A549 (cell line): ENCODE results near the gene NPNT. TPM values are rescaled to one million over a fixed set of nuclear protein-coding genes. Genes with fewer than 3 reads are reported as not detected.

ENCODE experiments used
- ATAC-seq, 2 experiments: fragments of 200-7000 bp in 1 of 2; fragments of >200 bp in 1 of 2; cut with Nextera tagmentation in 1 of 2; cut with Tn5 transposase in 1 of 2; 3 replicates each; pipeline versions ENCODE4 v1.8.0 to v1.9.1; 2018 to 2020; ENCODE audit warnings: mild to moderate bottlenecking in 1 of 2, moderate library complexity in 1 of 2
- CTCF ChIA-PET: fragments of 300-600 bp; sonication (Branson Sonifier 250); formaldehyde crosslinking; extraction: SDS; loops from one replicate; lab custom pipeline; 2021; ENCODE audit warnings: antibody characterized with exemption, inconsistent platforms; lab: Yijun Ruan, JAX
- POLR2A ChIA-PET: fragments of 350-600 bp; formaldehyde crosslinking; extraction: SDS; loops from one replicate; lab custom pipeline; 2021; ENCODE audit warnings: antibody characterized with exemption, inconsistent platforms; lab: Yijun Ruan, JAX
- DNase-seq, 2 experiments: peaks; one replicate each; pipeline versions ENCODE4 v3.0.0 to v3.0.0-alpha.2; 2011 to 2016; ENCODE audit warnings: low read depth in 1 of 2, low spot score in 1 of 2
- FAIRE-seq: peaks from 2 replicates; lab custom pipeline; 2011; peaks lifted over from hg19 to GRCh38; lab: Jason Lieb, UNC
- H3K27ac ChIP-seq, 2 experiments: fragments of >200 bp; sonication (Bioruptor Twin); formaldehyde crosslinking; 3 replicates each; pipeline ENCODE4 v1.5.1; 2016 to 2017
- H3K4me1 ChIP-seq: fragments of >200 bp; sonication (Bioruptor Twin); formaldehyde crosslinking; 3 replicates; pipeline ENCODE4 v1.6.1; 2016
- H3K4me2 ChIP-seq: fragments of >200 bp; sonication (Bioruptor Twin); formaldehyde crosslinking; 3 replicates; pipeline ENCODE4 v1.6.1; 2016
- H3K4me3 ChIP-seq: fragments of >200 bp; sonication (Bioruptor Twin); formaldehyde crosslinking; 3 replicates; pipeline ENCODE4 v1.5.1; 2016
- H3K9me3 ChIP-seq: fragments of >200 bp; sonication (Bioruptor Twin); formaldehyde crosslinking; 3 replicates; pipeline ENCODE4 v1.6.1; 2016
- BCL3 ChIP-seq: fragments of >200 bp; sonication (Bioruptor Twin); formaldehyde crosslinking; IDR thresholded peaks from 3 replicates; pipeline ENCODE4 v1.6.1; 2016
- BHLHE40 ChIP-seq: IDR thresholded peaks from 2 replicates; pipeline ENCODE4 v1.6.1; 2012; ENCODE audit warnings: low read depth, low read length, inconsistent platforms
- CHD2 ChIP-seq: fragments of 150-350 bp; IDR thresholded peaks from 2 replicates; pipeline ENCODE4 v1.6.1; 2014; ENCODE audit warnings: low read length; ENCODE audit not compliant: partially characterized antibody
- EHF ChIP-seq: fragments of 250-450 bp; sonication (Bioruptor Pico); IDR thresholded peaks from 2 replicates; pipeline ENCODE4 v1.5.0; 2020; ENCODE audit warnings: mild to moderate bottlenecking
- ESRRA ChIP-seq: fragments of 150-350 bp; IDR thresholded peaks from 2 replicates; pipeline ENCODE4 v1.6.1; 2014; ENCODE audit warnings: mild to moderate bottlenecking, low read length, borderline replicate concordance
- FOSB ChIP-seq: fragments of 250-450 bp; sonication (Bioruptor Pico); IDR thresholded peaks from 2 replicates; pipeline ENCODE4 v1.5.0; 2020; ENCODE audit warnings: mild to moderate bottlenecking, moderate library complexity
- FOSL2 ChIP-seq, 2 experiments: fragments of 450-650 bp in 1 of 2; fragments of >200 bp in 1 of 2; sonication (Bioruptor Twin) in 1 of 2; formaldehyde crosslinking; IDR thresholded peaks; 2 replicates each; pipeline versions ENCODE4 v1.5.0 to v1.6.1; 2016 to 2020; ENCODE audit warnings: mild to moderate bottlenecking in 1 of 2, moderate library complexity in 1 of 2
- FOXS1 ChIP-seq: fragments of 250-450 bp; sonication (Bioruptor Pico); IDR thresholded peaks from 2 replicates; pipeline ENCODE4 v1.5.0; 2020; ENCODE audit warnings: mild to moderate bottlenecking, moderate library complexity
- GATA3 ChIP-seq: IDR thresholded peaks from 2 replicates; pipeline ENCODE4 v1.6.1; 2012; ENCODE audit warnings: borderline replicate concordance
- HDAC2 ChIP-seq: fragments of 200-600 bp; sonication (generic); IDR thresholded peaks from 2 replicates; pipeline ENCODE4 v1.6.1; 2016
- HEYL ChIP-seq: fragments of 250-450 bp; sonication (Bioruptor Pico); IDR thresholded peaks from 2 replicates; pipeline ENCODE4 v1.8.0; 2021; ENCODE audit warnings: mild to moderate bottlenecking, moderate library complexity
- JUNB ChIP-seq: fragments of >200 bp; sonication (Bioruptor Twin); formaldehyde crosslinking; IDR thresholded peaks from 2 replicates; pipeline ENCODE4 v1.6.1; 2016
- NFE2L2 ChIP-seq: fragments of 150-350 bp; conservative IDR thresholded peaks from 2 replicates; pipeline ENCODE4 v1.6.1; 2014; ENCODE audit warnings: low read length
- NPAS2 ChIP-seq: fragments of 250-450 bp; sonication (Bioruptor Pico); IDR thresholded peaks from 2 replicates; pipeline ENCODE4 v1.8.0; 2022; ENCODE audit warnings: mild to moderate bottlenecking, moderate library complexity, borderline replicate concordance
- NR3C1 ChIP-seq: fragments of >200 bp; sonication (Bioruptor Twin); formaldehyde crosslinking; IDR thresholded peaks from 3 replicates; pipeline ENCODE4 v1.6.1; 2017
- POLR2A ChIP-seq: IDR thresholded peaks from 2 replicates; pipeline ENCODE4 v1.6.1; 2012; ENCODE audit warnings: mild to moderate bottlenecking, low read length
- POLR2AphosphoS2 ChIP-seq: conservative IDR thresholded peaks from 2 replicates; pipeline ENCODE4 v1.6.1; 2012; ENCODE audit warnings: low read length, improper control_type of control experiment, inconsistent platforms
- RARB ChIP-seq: fragments of 250-450 bp; sonication (Bioruptor Pico); IDR thresholded peaks from 2 replicates; pipeline ENCODE4 v1.8.0; 2021; ENCODE audit warnings: mild to moderate bottlenecking, moderate library complexity
- RFX5 ChIP-seq: fragments of 450-650 bp; IDR thresholded peaks from 2 replicates; pipeline ENCODE4 v1.7.1; 2014; ENCODE audit warnings: antibody characterized with exemption, mild to moderate bottlenecking, moderate library complexity
- RNF2 ChIP-seq: fragments of 200-600 bp; sonication (generic); IDR thresholded peaks from 2 replicates; pipeline ENCODE4 v1.6.1; 2016; ENCODE audit warnings: low read depth, mild to moderate bottlenecking, antibody characterized with exemption, moderate library complexity, borderline replicate concordance
- SREBF2 ChIP-seq: fragments of 450-650 bp; IDR thresholded peaks from 2 replicates; pipeline ENCODE4 v1.6.1; 2014; ENCODE audit warnings: mild to moderate bottlenecking, moderate library complexity
- TP53 ChIP-seq: fragments of 250-450 bp; sonication (Bioruptor Pico); IDR thresholded peaks from 2 replicates; pipeline ENCODE4 v1.5.0; 2021; ENCODE audit warnings: mild to moderate bottlenecking, moderate library complexity
- ZC3H11A ChIP-seq: fragments of 450-650 bp; IDR thresholded peaks from 2 replicates; pipeline ENCODE4 v1.6.1; 2014; ENCODE audit warnings: antibody characterized with exemption, mild to moderate bottlenecking
- ZFP36 ChIP-seq: fragments of 450-650 bp; IDR thresholded peaks from 2 replicates; pipeline ENCODE4 v1.6.1; 2014; ENCODE audit warnings: borderline replicate concordance; ENCODE audit not compliant: partially characterized antibody
- ZNF302 ChIP-seq: fragments of 250-450 bp; sonication (Bioruptor Pico); IDR thresholded peaks from 2 replicates; pipeline ENCODE4 v1.9.0; 2021; ENCODE audit warnings: inconsistent platforms, mild to moderate bottlenecking, moderate library complexity
- ZSCAN20 ChIP-seq: fragments of 250-450 bp; sonication (Bioruptor Pico); IDR thresholded peaks from 2 replicates; pipeline ENCODE4 v1.8.0; 2022; ENCODE audit warnings: mild to moderate bottlenecking, moderate library complexity
- WGBS: methylation state at CpG from one replicate; pipeline ENCODE4 v1.1.6; 2017; ENCODE audit errors: missing lambda C conversion rate; 5-methylcytosine and 5-hydroxymethylcytosine counted together
- polyA plus RNA-seq, 4 experiments: library from polyadenylated mRNA; depleted of rRNA in 3 of 4; stranded (reverse); fragments of >200 nt; fragmentation: RNase III in 1 of 4; extraction: RNeasy Plus Mini Kit Qiagen cat#74134 plus additional on column Dnase treatment in 1 of 4; gene quantifications; 2 replicates in 3 of 4; 3 replicates in 1 of 4; pipeline ENCODE4 v1.2.3, GENCODE V29; 2011 to 2017
- TF ChIP-seq, protein P1 (sequence below): fragments of 250-450 bp; sonication (Bioruptor Pico); IDR thresholded peaks from 2 replicates; pipeline ENCODE4 v1.5.0; 2020; ENCODE audit warnings: low read depth, mild to moderate bottlenecking, moderate library complexity
- TF ChIP-seq, protein P2 (sequence below): fragments of 450-650 bp; IDR thresholded peaks from 2 replicates; pipeline ENCODE4 v1.6.1; 2014; ENCODE audit warnings: antibody characterized with exemption

The NPNT gene
- polyA plus RNA-seq, 2 of the 4 experiments (the other 2 are of a cell fraction), result 0.32 to 0.56 TPM

GRCh38 chr4:106010761-106011160 lies 115.5 kb downstream of the NPNT start:
- Histone ChIP-seq H3K4me1 (no peaks in the 10 kb centered on the region), H3K4me3 (no peak overlapping the region), H3K27ac (no peak overlapping the region), H3K4me2 (no peak overlapping the region), H3K9me3 (no peaks in the 10 kb centered on the region)
- ChIA-PET POLR2A (no interaction called here), CTCF (no interaction called here)
- WGBS, result 31% methylated on average over 2 of the region's 2 CpGs
- TF ChIP-seq FOSL2 (IDR thresholded peaks at IDR 0.05) (no peak), FOSL2 (CRISPR knock-in tag; IDR thresholded peaks at IDR 0.05) (no peak), RNF2 (no peak), TP53 (no peak), NFE2L2 (no peak), JUNB (no peak), NR3C1 (no peak), ZSCAN20 (no peak), HDAC2 (no peak), FOXS1 (no peak), GATA3 (no peak), ZNF302 (no peak), FOSB (no peak), BHLHE40 (no peak), RARB (CRISPR knock-in tag) (no peak)
- TF ChIP-seq, protein P1, sequence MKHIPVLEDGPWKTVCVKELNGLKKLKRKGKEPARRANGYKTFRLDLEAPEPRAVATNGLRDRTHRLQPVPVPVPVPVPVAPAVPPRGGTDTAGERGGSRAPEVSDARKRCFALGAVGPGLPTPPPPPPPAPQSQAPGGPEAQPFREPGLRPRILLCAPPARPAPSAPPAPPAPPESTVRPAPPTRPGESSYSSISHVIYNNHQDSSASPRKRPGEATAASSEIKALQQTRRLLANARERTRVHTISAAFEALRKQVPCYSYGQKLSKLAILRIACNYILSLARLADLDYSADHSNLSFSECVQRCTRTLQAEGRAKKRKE (CRISPR knock-in tag), result no peak
- ATAC-seq, result no peak
- FAIRE-seq, result no peak
- no peak for DNase-seq

DNA sequence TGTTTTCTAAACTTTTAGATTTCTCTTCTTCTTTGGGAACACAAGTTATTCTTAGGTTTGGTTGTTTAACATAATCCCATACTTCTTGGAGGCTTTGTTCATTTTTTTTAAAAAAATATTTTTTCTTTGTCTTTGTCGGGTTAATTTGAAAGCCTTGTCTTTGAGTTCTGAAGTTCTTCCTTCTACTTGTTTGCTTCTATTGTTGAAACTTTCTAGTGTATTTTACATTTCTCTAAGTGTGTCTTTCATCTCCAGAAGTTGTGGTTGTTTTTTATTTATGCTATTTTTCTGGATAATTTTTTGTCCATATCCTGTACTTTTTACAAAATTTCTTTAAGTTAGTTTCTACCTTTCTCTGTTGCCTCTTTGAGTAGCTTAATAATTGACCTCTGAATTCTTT lies 116.1 kb downstream of the NPNT start:
- POLR2A ChIA-PET, result no interaction called here
- no peak for FAIRE-seq

GRCh38 chr4:106017975-106018374 lies 122.7 kb downstream of the NPNT start:
- no peak overlapping the region for H3K4me3 ChIP-seq
- CTCF ChIA-PET, result no interaction called here
- H3K27ac ChIP-seq, result no peak overlapping the region
- POLR2A ChIA-PET, result no interaction called here
- ATAC-seq, result no peak
- TF ChIP-seq ZC3H11A, result no peak
- TF ChIP-seq GATA3, result no peak
- no peak for TF ChIP-seq POLR2A
- TF ChIP-seq SREBF2, result no peak
- no peak for TF ChIP-seq RFX5
- TF ChIP-seq HEYL (CRISPR knock-in tag), result no peak
- TF ChIP-seq ESRRA, result no peak
- TF ChIP-seq, protein P2, sequence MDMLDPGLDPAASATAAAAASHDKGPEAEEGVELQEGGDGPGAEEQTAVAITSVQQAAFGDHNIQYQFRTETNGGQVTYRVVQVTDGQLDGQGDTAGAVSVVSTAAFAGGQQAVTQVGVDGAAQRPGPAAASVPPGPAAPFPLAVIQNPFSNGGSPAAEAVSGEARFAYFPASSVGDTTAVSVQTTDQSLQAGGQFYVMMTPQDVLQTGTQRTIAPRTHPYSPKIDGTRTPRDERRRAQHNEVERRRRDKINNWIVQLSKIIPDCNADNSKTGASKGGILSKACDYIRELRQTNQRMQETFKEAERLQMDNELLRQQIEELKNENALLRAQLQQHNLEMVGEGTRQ, result no peak
- no peak for TF ChIP-seq EHF
- TF ChIP-seq CHD2, result no peak
- TF ChIP-seq FOXS1, result no peak
- no peak for TF ChIP-seq HDAC2
- no peak for TF ChIP-seq ZSCAN20
- no peak for TF ChIP-seq ZFP36
- no peaks in the 10 kb centered on the region for H3K9me3 ChIP-seq
- DNase-seq, result no peak
- no peak overlapping the region for H3K4me2 ChIP-seq
- H3K4me1 ChIP-seq, result no peaks in the 10 kb centered on the region
- 54% methylated on average over 4 of the region's 5 CpGs for WGBS
- FAIRE-seq, result no peak

More for the DNA sequence above, 116.1 kb downstream of the NPNT start:
- Histone ChIP-seq H3K27ac (no peak overlapping the region), H3K9me3 (no peaks in the 10 kb centered on the region), H3K4me2 (no peak overlapping the region), H3K4me1 (no peaks in the 10 kb centered on the region), H3K4me3 (no peak overlapping the region)
- no peak for ATAC-seq
- TF ChIP-seq TP53, result no peak
- TF ChIP-seq, protein P2, result no peak
- no peak for TF ChIP-seq BCL3
- TF ChIP-seq ZNF302, result no peak
- no peak for TF ChIP-seq JUNB
- TF ChIP-seq POLR2AphosphoS2, result no peak
- TF ChIP-seq POLR2A, result no peak
- TF ChIP-seq NPAS2 (CRISPR knock-in tag), result no peak
- no peak for TF ChIP-seq HEYL (CRISPR knock-in tag)
- CTCF ChIA-PET, result no interaction called here
- no peak for DNase-seq
- 77% methylated on average over 1 of the region's 1 CpG for WGBS
